ENCODE results near the gene ERC1.

The ERC1 gene

DNA sequence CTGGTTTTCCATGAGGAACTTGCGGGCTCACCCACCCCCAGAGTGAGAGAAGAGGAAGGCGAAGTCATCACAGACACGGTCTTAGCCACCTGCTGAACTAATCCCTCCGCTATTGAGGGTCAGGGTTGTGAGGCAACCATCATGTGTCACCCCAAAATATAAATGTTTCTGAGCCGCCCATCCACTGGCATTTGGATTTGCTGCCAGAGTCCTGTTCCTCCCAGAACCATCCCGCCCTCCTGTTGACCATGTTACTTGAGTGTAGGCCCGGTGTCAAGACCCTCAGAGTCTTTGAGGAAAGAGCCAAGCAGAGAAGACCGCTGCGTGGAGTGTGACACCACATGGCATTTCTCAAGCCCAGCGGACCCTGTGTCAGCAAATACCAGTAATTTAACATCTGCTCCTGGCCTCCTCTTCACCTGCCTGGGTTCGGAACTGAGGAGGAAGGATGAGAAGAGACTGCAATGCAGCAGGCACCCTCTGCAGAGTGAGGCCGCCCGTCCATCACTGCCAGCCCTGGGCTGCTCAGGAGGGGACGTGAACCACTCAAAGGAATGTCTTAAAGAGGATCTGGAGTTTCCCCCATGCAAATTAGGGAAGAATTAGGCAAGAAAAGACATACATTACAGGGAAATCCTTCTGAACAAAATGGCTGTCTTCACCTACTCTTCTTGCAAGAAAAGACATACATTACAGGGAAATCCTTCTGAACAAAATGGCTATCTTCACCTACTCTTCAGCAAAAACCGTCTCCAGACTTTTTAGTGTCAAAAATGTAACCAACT is 502.9 kb downstream of the ERC1 start:
- no peak for ATAC-seq

DNA sequence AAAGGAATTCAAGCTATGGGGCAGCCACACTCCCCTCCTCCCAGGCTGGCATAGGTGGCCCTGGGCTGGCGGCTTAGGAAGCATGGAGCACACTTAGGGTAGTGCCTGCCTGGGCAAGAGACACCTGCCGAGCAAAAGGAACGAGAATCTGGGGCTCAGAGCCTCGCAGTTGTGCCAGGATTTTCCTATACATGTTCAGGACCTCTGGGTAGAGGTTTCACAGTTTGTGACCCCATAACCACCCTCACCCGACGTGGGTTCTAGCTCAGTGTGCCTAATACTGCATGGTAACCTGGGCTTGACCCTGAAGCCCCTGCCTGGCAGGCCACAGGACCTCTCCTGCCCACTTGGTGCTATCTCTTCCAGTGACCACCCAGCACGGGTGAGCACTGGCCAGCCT is 503.8 kb downstream of the ERC1 start:
- ATAC-seq (no peak), DNase-seq (no peak)

More for the DNA sequence above, 502.9 kb downstream of the ERC1 start:
- DNase-seq = no peak

DNA sequence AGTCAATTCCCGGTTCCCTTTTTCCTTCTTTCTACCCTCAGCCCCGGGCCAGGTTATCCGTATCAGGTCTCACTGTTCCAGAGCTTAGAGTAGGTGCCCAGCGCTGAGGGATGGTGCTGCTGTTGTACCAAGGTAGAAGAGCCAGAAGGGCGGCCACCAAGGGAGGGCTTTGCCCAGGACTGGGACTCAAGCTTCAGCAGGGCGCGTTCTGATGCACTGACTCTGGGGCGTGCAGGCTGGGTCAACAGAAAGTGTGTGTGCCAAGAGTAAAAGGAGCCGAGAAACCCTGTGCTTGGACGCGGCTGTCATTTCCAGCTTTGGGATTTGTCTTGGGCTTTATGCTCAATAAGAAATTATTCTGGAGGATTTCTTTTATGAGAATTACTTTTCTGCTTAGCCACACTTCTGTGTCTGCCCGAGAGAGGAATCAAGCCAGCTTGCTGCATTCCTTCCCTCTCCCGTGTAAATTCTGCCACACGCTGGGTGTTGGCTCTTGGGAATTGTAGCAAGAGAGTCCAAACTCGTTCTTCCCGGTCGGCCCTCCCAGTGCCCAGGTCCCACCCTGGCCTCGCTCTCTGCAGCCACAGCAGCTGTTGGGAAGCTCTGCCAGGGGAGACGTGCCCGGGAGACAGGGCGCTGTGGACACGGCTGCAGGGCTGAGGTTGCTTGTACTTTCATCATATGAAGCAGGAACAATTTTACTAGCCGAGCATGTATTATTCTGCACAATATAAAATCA is 505.3 kb downstream of the ERC1 start:
- no peak for ATAC-seq
- DNase-seq = no peak

DNA sequence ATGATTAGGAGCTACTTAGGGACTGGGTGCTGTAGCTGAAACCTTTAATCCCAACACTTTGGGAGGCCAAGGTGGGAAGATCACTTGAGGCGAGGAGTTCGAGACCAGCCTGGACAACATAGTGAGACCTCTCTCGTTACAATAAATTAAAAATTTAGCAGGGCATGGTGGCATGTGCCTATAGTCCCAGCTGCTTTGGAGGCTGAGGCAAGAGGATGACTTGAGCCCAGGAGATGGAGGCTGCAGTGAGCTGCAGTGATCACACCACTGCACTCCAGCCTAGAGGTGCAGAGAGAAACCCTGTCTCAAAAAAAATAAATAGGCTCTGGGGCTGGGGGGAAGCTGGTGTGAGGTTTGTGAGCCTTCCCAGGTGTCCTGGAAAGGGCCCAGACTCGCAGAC is 506.1 kb downstream of the ERC1 start:
- ATAC-seq (no peak), DNase-seq (no peak)

GRCh38 chr12:1498199-1498740 is 507.2 kb downstream of the ERC1 start:
- no peak for DNase-seq
- no peak for ATAC-seq

DNA sequence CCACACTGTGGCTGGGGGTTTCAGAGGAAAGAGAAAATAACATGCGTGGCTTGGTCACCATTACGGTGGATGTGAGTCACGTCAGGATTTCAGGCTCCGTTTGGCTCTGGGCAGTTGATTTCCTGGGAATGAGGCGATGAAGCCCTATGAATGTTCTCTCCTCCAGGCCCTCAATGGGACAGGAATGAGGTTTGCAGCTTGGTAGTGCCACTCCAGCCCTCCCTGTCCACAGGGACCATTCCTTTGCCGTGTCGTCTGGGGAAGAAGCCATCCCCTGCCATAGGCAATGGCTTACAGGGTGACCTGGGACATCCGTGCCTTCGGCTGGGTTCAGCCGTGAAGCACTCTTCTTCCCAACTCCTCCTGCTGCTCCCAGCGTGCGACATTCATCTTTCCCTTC is 508.3 kb downstream of the ERC1 start:
- DNase-seq = no peak
- ATAC-seq = no peak

DNA sequence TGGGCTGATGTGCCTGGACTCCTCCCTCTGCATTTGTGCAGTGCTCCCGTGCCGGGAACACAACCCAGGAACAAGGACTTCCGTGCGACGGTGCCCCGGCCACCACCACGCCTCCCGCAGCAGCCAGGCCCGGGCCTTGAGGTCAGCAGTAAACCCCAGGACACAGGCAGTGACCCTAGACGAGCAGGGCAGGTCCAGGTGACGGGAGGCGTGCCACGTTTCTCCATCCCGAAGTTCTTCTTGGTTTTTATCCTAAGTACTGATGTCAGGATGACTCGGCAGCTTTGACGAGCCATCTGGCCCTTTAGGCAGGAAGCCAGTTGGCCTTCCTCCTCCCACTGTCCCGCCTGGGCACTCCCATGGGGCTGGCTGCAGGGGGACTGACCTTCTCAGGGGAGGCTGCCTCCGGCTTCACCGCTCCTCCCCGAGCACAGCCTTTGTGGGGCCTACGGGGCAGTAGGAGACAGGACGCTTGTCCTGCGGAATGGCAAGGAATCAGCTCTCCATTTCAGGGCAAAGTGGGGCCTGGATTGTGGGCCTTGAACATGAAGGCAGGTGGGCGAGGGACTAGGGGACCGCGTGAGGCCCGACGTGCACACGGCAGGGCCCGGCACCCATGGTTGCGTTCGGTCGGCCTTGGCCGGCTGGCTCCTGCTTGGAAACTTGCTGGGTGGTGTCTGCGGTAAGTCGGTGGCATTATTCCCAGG is 509.2 kb downstream of the ERC1 start:
- ATAC-seq = no peak

DNA sequence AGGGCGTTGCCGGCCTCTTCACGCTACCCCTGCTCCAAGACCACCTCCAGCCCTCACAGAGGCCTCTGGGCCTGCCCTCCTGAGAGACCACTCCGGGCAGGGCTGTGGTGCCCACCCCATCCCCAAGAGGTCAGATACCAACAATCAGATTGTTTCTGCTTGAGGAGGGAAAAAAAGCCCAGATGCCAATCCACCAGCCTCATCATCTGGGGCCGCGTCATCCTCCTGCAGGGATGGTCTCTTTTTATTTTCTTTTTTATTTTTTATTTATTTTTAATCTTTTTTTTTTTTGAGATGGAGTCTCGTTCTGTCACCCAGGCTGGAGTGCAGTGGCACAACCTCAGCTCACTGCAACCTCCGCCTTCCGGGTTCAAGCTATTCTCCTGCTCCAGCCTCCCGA is 510.0 kb downstream of the ERC1 start:
- ATAC-seq (no peak), DNase-seq (no peak)

More for the DNA sequence above, 509.2 kb downstream of the ERC1 start:
- DNase-seq = no peak

DNA sequence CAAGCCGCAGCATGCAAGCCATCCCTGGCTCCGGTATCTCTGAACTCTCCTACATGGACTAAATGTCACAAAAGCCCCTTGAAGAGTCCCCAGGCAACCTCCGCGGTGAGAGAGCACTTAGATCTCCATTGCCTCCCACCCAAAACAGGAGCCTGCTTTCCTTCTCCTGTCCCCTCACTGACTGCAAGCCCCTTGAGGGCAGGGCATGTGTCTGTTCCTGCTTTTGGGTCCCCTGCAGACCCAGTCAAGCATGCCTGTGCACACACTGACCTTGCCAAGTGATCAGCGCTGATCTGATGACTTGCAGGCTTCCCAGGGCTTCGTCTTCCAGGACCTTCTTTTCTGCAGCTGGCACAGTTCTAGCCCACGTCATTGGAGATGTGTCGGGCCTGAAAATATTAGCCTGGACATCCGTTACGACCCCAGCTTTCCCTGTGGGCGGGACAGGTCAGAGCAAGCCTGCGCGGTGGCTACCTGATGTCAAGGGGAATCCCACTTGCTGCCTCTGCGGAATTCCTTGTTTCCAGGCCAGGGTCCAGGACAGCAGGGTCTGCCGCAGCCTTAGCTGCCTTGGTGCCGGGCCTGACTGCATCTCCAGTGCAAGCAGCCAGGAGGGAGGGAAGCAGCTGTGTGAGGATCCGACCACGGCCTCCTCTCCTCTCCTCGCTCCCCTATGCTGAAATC is 510.8 kb downstream of the ERC1 start:
- DNase-seq = no peak
- no peak for ATAC-seq

- ATAC-seq = no peak
- no peak for DNase-seq
Observed at GRCh38 chr12:1502379-1502720, 511.3 kb downstream of the ERC1 start.

GRCh38 chr12:1502831-1503230 is 511.8 kb downstream of the ERC1 start:
- DNase-seq (no peak), ATAC-seq (no peak)

GRCh38 chr12:1503281-1503711 is 512.3 kb downstream of the ERC1 start:
- ATAC-seq = no peak
- no peak for DNase-seq

DNA sequence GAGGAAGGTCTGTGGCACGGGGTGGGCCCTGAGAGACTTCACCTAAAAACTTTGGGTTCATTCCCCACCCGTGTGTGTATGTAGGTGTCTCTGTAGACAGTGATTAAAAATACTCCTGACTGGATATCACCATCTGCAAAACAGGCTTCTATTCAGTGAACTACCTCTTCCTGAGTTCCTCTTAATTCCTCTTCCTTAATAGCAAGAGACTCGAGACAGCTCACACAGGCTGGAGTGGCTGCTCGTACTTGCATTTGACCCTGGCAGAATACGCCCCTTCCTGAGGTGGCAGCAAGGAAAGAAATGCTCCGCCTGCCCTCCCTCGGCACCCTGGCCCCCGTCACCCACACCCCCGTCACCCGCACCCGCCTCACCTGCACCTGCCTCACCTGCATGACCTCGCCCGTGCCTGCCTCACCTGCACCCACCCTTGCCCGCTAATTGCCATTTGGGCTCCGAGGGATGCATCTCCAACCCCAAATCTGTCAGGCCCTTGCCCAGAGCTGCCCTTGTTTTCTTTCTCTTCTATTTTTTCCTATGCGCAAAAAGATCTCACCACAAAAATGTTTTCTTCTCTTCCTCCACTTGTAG is 513.4 kb downstream of the ERC1 start:
- DNase-seq (no peak), ATAC-seq (no peak)

GRCh38 chr12:1504895-1505311 is 513.9 kb downstream of the ERC1 start:
- no peak for DNase-seq
- ATAC-seq = no peak

GRCh38 chr12:1505576-1505975 is 514.6 kb downstream of the ERC1 start:
- DNase-seq = no peak
- ATAC-seq = no peak

GRCh38 chr12:1507308-1507707 is 516.3 kb downstream of the ERC1 start:
- no peak for ATAC-seq
- DNase-seq = no peak

- ATAC-seq (no peak), DNase-seq (no peak)
Observed at GRCh38 chr12:1509413-1510052, 518.5 kb downstream of the ERC1 start.

GRCh38 chr12:1510056-1510812 is 519.2 kb downstream of the ERC1 start:
- no peak for ATAC-seq
- DNase-seq = no peak

GRCh38 chr12:1515010-1515409 is 524.0 kb downstream of the ERC1 start:
- ATAC-seq = no peak

GRCh38 chr12:1515428-1515827 is 524.4 kb downstream of the ERC1 start:
- DNase-seq (no peak), ATAC-seq (no peak)

More at GRCh38 chr12:1515010-1515409, 524.0 kb downstream of the ERC1 start:
- no peak for DNase-seq

DNA sequence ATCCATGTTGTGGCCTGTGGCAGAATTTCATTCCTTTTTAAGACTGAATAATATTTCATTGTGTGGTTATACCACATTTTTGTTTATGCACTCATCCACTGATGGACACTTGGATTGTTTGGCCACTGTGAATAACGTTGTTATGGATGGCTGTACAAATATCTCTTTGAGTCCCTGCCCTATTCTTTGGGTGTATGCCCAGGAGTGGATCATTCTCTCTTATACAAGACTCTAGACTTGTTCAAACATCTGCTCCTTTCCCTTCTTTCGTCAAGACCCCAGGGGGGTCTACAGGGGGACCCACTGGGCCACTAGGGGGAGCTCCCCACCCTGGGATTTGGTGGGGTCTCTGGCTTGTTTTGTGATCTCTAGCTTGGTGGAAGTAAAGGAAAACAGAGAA is 526.0 kb downstream of the ERC1 start:
- ATAC-seq = no peak

More for the DNA sequence above, 526.0 kb downstream of the ERC1 start:
- DNase-seq = peak; percentile 58
